Neural cell (in vitro differentiated cells): Measurements from ENCODE around the gene COL6A2. TPM values are rescaled to one million over a fixed set of nuclear protein-coding genes. Genes with fewer than 3 reads are reported as not detected.

Experiments used
- H2AFZ ChIP-seq: fragments of 200-600, 300-800 bp; sonication (generic), shearing (Covaris generic); 2 replicates; pipeline ENCODE4 v1.6.0; 2014; ENCODE audit warnings: low read depth, mild to moderate bottlenecking, antibody characterized with exemption, low read length, moderate library complexity
- H3F3A ChIP-seq: fragments of 200-600 bp; shearing (Covaris generic); 2 replicates; pipeline ENCODE4 v1.6.1; 2016; ENCODE audit warnings: mild to moderate bottlenecking, moderate library complexity, mixed read lengths, antibody characterized with exemption, low read length; ENCODE audit not compliant: insufficient read depth, poor library complexity, severe bottlenecking
- H3K27ac ChIP-seq: fragments of 200-600, 300-800 bp; sonication (generic), shearing (Covaris generic); 2 replicates; pipeline ENCODE4 v1.5.1; 2014; ENCODE audit warnings: mild to moderate bottlenecking, low read length, moderate library complexity
- H3K27me3 ChIP-seq: fragments of 300-800, 200-600 bp; sonication (generic), shearing (Covaris generic); 2 replicates; pipeline ENCODE4 v1.6.0; 2014; ENCODE audit warnings: mild to moderate bottlenecking, low read depth, low read length, moderate library complexity; ENCODE audit not compliant: insufficient read depth
- H3K36me3 ChIP-seq: fragments of 300-800, 200-600 bp; sonication (generic), shearing (Covaris generic); 2 replicates; pipeline ENCODE4 v1.5.1; 2014; ENCODE audit warnings: mild to moderate bottlenecking, antibody characterized with exemption, low read length, moderate library complexity; ENCODE audit not compliant: insufficient read depth
- H3K4me2 ChIP-seq: fragments of 300-800, 200-600 bp; sonication (generic), shearing (Covaris generic); 2 replicates; pipeline ENCODE4 v1.6.0; 2014; ENCODE audit warnings: mild to moderate bottlenecking, low read length
- H3K4me3 ChIP-seq: fragments of 300-800, 200-600 bp; sonication (generic), shearing (Covaris generic); 2 replicates; pipeline ENCODE4 v1.5.1; 2014; ENCODE audit warnings: mild to moderate bottlenecking, low read length, moderate library complexity
- H3K79me2 ChIP-seq: fragments of 200-600 bp; shearing (Covaris generic); replicated peaks from 2 replicates; pipeline ENCODE4 v1.6.0; 2014; ENCODE audit warnings: mild to moderate bottlenecking, low read length, moderate library complexity; ENCODE audit not compliant: insufficient read depth
- H3K9ac ChIP-seq: fragments of 300-800, 200-600 bp; sonication (generic), shearing (Covaris generic); 2 replicates; pipeline ENCODE4 v1.6.1; 2016; ENCODE audit warnings: mild to moderate bottlenecking, low read length, mixed read lengths
- H3K9me2 ChIP-seq: fragments of 200-600 bp; shearing (Covaris generic); 2 replicates; pipeline ENCODE4 v1.6.1; 2016; ENCODE audit warnings: mild to moderate bottlenecking, low read length, mixed read lengths; ENCODE audit not compliant: insufficient read depth
- H3K9me3 ChIP-seq: fragments of 200-600, 300-800 bp; sonication (generic), shearing (Covaris generic); 2 replicates; pipeline ENCODE4 v1.6.1; 2016; ENCODE audit warnings: mild to moderate bottlenecking, mixed run types, low read length, moderate library complexity, mixed read lengths
- H4K20me1 ChIP-seq: fragments of 200-600 bp; shearing (Covaris generic); 2 replicates; pipeline ENCODE4 v1.6.1; 2016; ENCODE audit warnings: mild to moderate bottlenecking, mixed run types; ENCODE audit not compliant: insufficient read depth
- CTCF ChIP-seq: fragments of 450-650 bp; IDR thresholded peaks from 2 replicates; pipeline ENCODE4 v1.5.1; 2014; ENCODE audit warnings: antibody characterized with exemption, mild to moderate bottlenecking, moderate library complexity; ENCODE audit not compliant: poor library complexity, severe bottlenecking
- EP300 ChIP-seq: fragments of 450-650 bp; conservative IDR thresholded peaks from 2 replicates; pipeline ENCODE4 v1.6.1; 2014; ENCODE audit warnings: antibody characterized with exemption, mild to moderate bottlenecking, moderate library complexity; ENCODE audit not compliant: poor library complexity, severe bottlenecking
- EZH2 ChIP-seq: fragments of 200-600, 300-800 bp; shearing (Covaris generic), sonication (generic); IDR thresholded peaks from 2 replicates; pipeline ENCODE4 v1.6.1; 2014; ENCODE audit warnings: antibody characterized with exemption, low read length, borderline replicate concordance, mild to moderate bottlenecking; ENCODE audit not compliant: insufficient read depth, poor library complexity, severe bottlenecking
- MXI1 ChIP-seq: fragments of 450-650 bp; conservative IDR thresholded peaks from 2 replicates; pipeline ENCODE4 v1.6.1; 2014; ENCODE audit warnings: antibody characterized with exemption, mild to moderate bottlenecking; ENCODE audit not compliant: poor library complexity, severe bottlenecking
- POLR2AphosphoS5 ChIP-seq: IDR thresholded peaks from 2 replicates; pipeline ENCODE4 v1.6.1; 2012
- RAD21 ChIP-seq: fragments of 450-650 bp; conservative IDR thresholded peaks from 2 replicates; pipeline ENCODE4 v1.6.1; 2014; ENCODE audit warnings: antibody characterized with exemption, mild to moderate bottlenecking, moderate library complexity
- REST ChIP-seq: IDR thresholded peaks from 2 replicates; pipeline ENCODE4 v1.6.1; 2012; ENCODE audit warnings: borderline replicate concordance
- SMC3 ChIP-seq: fragments of 450-650 bp; conservative IDR thresholded peaks from 2 replicates; pipeline ENCODE4 v1.6.1; 2014; ENCODE audit warnings: antibody characterized with exemption, mild to moderate bottlenecking, moderate library complexity; ENCODE audit not compliant: poor library complexity
- TAF1 ChIP-seq: IDR thresholded peaks from 2 replicates; pipeline ENCODE4 v1.6.1; 2012; ENCODE audit warnings: low read depth
- polyA plus RNA-seq: library from polyadenylated mRNA; depleted of rRNA; stranded (reverse); fragments of >200 nt; gene quantifications from 2 replicates; pipeline ENCODE4 v1.2.3, GENCODE V29; 2014

Gene COL6A2
- polyA plus RNA-seq, 1 donor from 2014 or later = not detected

GRCh38 chr21:46163380-46163779, 65.5 kb downstream of the COL6A2 start:
- Histone ChIP-seq H3K9me3 (peaks cover 4% of the 10 kb centered on the region), H3K79me2 (no peaks in the 10 kb centered on the region), H3K4me3 (no peak overlapping the region), H3K36me3 (peaks cover 3% of the 10 kb centered on the region), H2AFZ (no peak overlapping the region), H3K9me2 (no peaks in the 10 kb centered on the region), H4K20me1 (no peaks in the 10 kb centered on the region), H3K27ac (no peak overlapping the region), H3F3A (no peaks in the 10 kb centered on the region), H3K9ac (no peak overlapping the region), H3K4me2 (no peak overlapping the region), H3K27me3 (no peaks in the 10 kb centered on the region)
- TF ChIP-seq CTCF (no peak), SMC3 (no peak), TAF1 (no peak), RAD21 (no peak), MXI1 (no peak), EZH2 (no peak), POLR2AphosphoS5 (no peak), EP300 (no peak), REST (no peak)

- TF ChIP-seq TAF1 = no peak
- TF ChIP-seq REST = no peak
- no peak for TF ChIP-seq EZH2
Measured at GRCh38 chr21:46165098-46165497, 67.2 kb downstream of the COL6A2 start.

More at GRCh38 chr21:46165098-46165497, 67.2 kb downstream of the COL6A2 start:
- peaks cover 4% of the 10 kb centered on the region for H3K9me3 ChIP-seq
- H3K27ac ChIP-seq = no peak overlapping the region
- no peaks in the 10 kb centered on the region for H3K79me2 ChIP-seq
- H3K9ac ChIP-seq = no peak overlapping the region
- H3K27me3 ChIP-seq = no peaks in the 10 kb centered on the region
- H3K4me3 ChIP-seq = no peak overlapping the region
- H3K9me2 ChIP-seq = no peaks in the 10 kb centered on the region
- no peaks in the 10 kb centered on the region for H3F3A ChIP-seq
- H3K36me3 ChIP-seq = peaks cover 3% of the 10 kb centered on the region
- no peak overlapping the region for H3K4me2 ChIP-seq
- H2AFZ ChIP-seq = no peak overlapping the region
- H4K20me1 ChIP-seq = no peaks in the 10 kb centered on the region
